Mucosa of stomach (tissue), 1 donor: ENCODE results near the gene TBX6.

Experiments used
- H3K27me3 ChIP-seq: one replicate; pipeline ENCODE4 v1.7.0; 2013; ENCODE audit warnings: mild to moderate bottlenecking, low read length; ENCODE audit not compliant: control insufficient read depth, insufficient read depth
- H3K36me3 ChIP-seq: one replicate; pipeline ENCODE4 v1.7.0; 2013; ENCODE audit warnings: low read length; ENCODE audit not compliant: control insufficient read depth, insufficient read depth
- H3K4me1 ChIP-seq: one replicate; pipeline ENCODE4 v1.7.0; 2013; ENCODE audit warnings: mild to moderate bottlenecking, low read length; ENCODE audit not compliant: control insufficient read depth, insufficient read depth
- H3K4me3 ChIP-seq: one replicate; pipeline ENCODE4 v1.7.0; 2013; ENCODE audit warnings: low read length
- H3K9ac ChIP-seq: one replicate; pipeline ENCODE4 v1.7.0; 2013; ENCODE audit warnings: mild to moderate bottlenecking, low read length, moderate library complexity
- H3K9me3 ChIP-seq: one replicate; pipeline ENCODE4 v1.7.0; 2013; ENCODE audit warnings: mild to moderate bottlenecking, low read length, moderate library complexity; ENCODE audit not compliant: control insufficient read depth
- donor health status: Pancreatic carcinoma.

The TBX6 gene

GRCh38 chr16:30090610-30091331 lies 953 bp downstream of the TBX6 start:
- H3K4me3 ChIP-seq = no peak overlapping the region
- peaks cover 43% of the 10 kb centered on the region for H3K4me1 ChIP-seq
- peak overlapping the region; percentile 79 for H3K9ac ChIP-seq
- H3K36me3 ChIP-seq = no peaks in the 10 kb centered on the region
- no peaks in the 10 kb centered on the region for H3K9me3 ChIP-seq
- H3K27me3 ChIP-seq = no peaks in the 10 kb centered on the region

DNA sequence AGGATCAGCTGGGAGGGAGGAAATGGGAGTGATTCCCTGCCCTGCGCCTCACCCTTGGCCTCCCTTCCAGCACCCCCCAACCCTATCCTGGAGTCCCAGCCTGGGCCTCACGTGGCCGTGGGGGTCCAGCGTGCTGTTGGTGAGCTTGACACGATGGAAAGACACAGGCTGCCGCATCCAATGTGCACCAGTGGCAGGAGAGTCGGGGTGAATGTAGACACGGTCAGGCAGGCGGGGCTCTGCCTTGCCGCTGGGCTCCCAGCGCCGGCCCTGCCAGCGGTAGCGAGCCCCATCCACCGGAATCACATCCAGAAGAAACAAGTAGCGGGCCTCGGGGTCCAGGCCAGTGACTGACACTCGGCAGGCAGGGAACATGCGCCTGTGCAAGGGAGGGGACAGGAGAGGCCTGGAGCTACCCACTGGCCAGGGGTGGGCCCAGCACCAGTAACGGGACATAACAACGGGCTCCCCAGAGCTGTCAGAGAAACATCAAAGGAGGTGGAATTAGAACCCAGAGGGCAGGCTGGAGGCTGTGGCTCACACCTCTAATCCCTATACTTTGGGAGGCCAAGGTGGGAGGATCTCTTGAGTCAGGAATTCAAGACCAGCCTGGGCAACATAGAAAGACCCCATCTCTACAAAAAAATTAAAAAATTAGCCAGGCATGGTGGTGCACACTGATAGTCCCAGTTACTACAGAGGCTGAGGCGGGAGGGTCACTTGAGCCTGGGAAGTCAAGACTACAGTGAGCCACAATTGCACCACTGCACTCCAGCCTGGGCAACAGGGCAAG lies 2.7 kb downstream of the TBX6 start:
- H3K4me1 ChIP-seq = peaks cover 31% of the 10 kb centered on the region
- no peak overlapping the region for H3K4me3 ChIP-seq
- no peak overlapping the region for H3K9ac ChIP-seq
- no peaks in the 10 kb centered on the region for H3K27me3 ChIP-seq
- no peaks in the 10 kb centered on the region for H3K9me3 ChIP-seq
- peaks cover 6% of the 10 kb centered on the region for H3K36me3 ChIP-seq

DNA sequence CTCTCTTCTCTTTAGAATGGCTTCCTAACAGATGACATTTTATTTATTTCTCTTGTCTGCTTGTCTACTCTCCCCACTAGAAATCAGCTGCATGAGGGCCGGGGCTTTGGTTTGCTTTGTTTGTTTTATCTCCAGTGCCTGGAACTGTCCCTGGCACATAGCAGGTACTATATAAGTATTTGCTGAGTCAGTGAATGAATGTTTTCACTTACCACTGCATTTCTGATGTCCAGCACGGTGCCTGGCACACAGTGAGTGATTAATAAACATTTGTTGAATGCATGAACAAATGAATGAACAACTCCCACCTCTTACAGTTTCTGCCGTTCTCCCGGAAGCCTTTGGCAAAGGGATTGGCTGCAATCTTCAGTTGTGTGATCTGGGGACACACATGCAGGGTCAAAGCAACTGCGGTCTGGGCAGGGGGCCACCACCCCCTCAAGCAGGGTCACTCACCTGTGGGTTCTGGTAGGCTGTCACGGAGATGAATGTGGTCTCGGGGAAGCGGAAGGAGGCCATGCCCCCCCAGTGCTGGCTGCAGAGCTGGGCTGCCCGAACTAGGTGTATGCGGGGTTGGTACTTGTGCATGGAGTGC lies 3.4 kb downstream of the TBX6 start:
- Histone ChIP-seq H3K27me3 (no peaks in the 10 kb centered on the region), H3K9me3 (no peaks in the 10 kb centered on the region), H3K36me3 (peaks cover 10% of the 10 kb centered on the region), H3K9ac (no peak overlapping the region), H3K4me1 (peaks cover 31% of the 10 kb centered on the region), H3K4me3 (no peak overlapping the region)

GRCh38 chr16:30087181-30087898 lies 4.4 kb downstream of the TBX6 start:
- Histone ChIP-seq H3K36me3 (peaks cover 20% of the 10 kb centered on the region), H3K4me3 (no peak overlapping the region), H3K4me1 (peaks cover 22% of the 10 kb centered on the region), H3K27me3 (no peaks in the 10 kb centered on the region), H3K9ac (no peak overlapping the region), H3K9me3 (no peaks in the 10 kb centered on the region)

GRCh38 chr16:30086291-30087140 lies 5.2 kb downstream of the TBX6 start:
- no peaks in the 10 kb centered on the region for H3K9me3 ChIP-seq
- no peak overlapping the region for H3K4me3 ChIP-seq
- H3K4me1 ChIP-seq = peaks cover 17% of the 10 kb centered on the region
- H3K36me3 ChIP-seq = peaks cover 24% of the 10 kb centered on the region
- no peak overlapping the region for H3K9ac ChIP-seq
- no peaks in the 10 kb centered on the region for H3K27me3 ChIP-seq

DNA sequence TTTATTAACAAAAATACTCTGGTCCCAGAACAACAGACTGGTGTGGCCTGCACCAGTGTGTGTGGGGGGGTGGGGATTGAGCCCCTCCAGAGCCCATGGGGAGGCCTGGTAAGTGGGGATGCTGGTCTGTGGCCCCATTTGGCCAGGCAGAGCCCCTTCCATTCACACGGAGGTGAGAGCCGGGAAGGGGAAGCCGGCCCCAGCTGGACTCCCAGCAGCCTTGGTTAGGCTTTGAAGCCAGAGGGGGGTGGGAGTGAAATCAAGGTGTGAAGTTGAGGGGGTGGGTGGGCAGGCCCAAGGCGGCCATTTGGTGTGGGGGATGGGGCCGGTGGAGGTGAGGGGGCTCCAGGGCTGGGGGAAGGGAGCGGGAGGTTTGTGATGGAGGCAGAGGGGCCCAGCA lies 5.9 kb downstream of the TBX6 start:
- peaks cover 28% of the 10 kb centered on the region for H3K36me3 ChIP-seq
- no peaks in the 10 kb centered on the region for H3K9me3 ChIP-seq

DNA sequence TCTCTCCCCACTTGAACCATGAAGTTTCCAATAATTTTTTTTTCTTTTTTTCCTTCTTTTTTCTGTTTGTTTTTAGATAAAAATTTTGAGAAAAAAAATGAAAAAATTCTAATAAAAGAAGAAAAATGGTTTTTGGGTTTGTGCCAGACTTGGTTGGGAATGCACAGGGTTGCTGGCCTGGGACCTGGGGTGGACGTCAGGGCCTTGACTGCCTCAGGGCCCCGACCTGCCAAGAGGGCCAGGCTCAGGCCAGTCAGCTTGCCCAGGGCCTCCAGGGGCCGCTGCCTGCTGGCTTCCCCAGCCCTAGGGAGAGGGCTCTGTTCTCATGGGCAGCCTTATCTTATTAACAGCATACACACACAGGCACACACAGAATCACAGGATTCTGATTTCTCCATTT lies 6.5 kb downstream of the TBX6 start:
- peaks cover 13% of the 10 kb centered on the region for H3K4me1 ChIP-seq
- peaks cover 28% of the 10 kb centered on the region for H3K36me3 ChIP-seq
- H3K9ac ChIP-seq = no peak overlapping the region
- H3K27me3 ChIP-seq = no peaks in the 10 kb centered on the region
- H3K9me3 ChIP-seq = no peaks in the 10 kb centered on the region
- no peak overlapping the region for H3K4me3 ChIP-seq

More for the DNA sequence above, 5.9 kb downstream of the TBX6 start:
- Histone ChIP-seq H3K4me3 (no peak overlapping the region), H3K27me3 (no peaks in the 10 kb centered on the region), H3K4me1 (peaks cover 16% of the 10 kb centered on the region), H3K9ac (no peak overlapping the region)

- no peak overlapping the region for H3K4me3 ChIP-seq
- H3K4me1 ChIP-seq = peaks cover 9% of the 10 kb centered on the region
- H3K36me3 ChIP-seq = peaks cover 28% of the 10 kb centered on the region
- H3K9ac ChIP-seq = no peak overlapping the region
- H3K27me3 ChIP-seq = no peaks in the 10 kb centered on the region
- no peaks in the 10 kb centered on the region for H3K9me3 ChIP-seq
Observed at GRCh38 chr16:30084816-30085159, 6.9 kb downstream of the TBX6 start.

- H3K9ac ChIP-seq = no peak overlapping the region
- H3K36me3 ChIP-seq = peaks cover 28% of the 10 kb centered on the region
- H3K9me3 ChIP-seq = no peaks in the 10 kb centered on the region
- H3K4me1 ChIP-seq = peaks cover 7% of the 10 kb centered on the region
- no peaks in the 10 kb centered on the region for H3K27me3 ChIP-seq
- no peak overlapping the region for H3K4me3 ChIP-seq
Observed at GRCh38 chr16:30084096-30084815, 7.5 kb downstream of the TBX6 start.

DNA sequence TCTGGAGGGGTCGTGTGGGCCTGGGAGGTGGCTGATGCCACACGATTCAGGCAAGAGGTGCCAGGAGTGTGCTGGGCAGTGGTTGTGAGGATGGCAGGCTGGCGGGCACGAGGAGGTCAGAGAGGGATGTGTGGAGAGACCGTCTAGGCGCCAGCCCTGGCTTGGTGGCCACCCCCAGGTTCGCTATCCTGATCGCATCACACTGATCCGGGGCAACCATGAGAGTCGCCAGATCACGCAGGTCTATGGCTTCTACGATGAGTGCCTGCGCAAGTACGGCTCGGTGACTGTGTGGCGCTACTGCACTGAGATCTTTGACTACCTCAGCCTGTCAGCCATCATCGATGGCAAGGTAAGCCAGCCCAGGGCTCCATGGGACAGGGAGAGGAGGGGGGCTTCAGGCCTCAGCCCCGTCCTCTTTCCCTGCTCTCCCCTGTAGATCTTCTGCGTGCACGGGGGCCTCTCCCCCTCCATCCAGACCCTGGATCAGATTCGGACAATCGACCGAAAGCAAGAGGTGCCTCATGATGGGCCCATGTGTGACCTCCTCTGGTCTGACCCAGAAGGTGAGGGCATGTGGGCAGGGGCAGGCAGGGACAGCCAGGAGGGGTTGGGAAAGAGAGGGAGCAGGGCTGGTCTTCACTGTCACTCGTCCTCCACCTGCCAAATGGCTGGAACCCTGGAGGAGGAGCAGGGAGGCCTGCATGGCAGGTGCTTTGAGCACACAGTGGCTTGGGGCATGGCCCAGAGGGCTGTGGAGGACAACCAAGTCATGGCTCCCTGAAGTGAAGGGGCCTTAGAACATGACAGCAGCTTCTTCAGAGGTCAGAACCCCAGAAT lies 8.3 kb downstream of the TBX6 start:
- no peaks in the 10 kb centered on the region for H3K27me3 ChIP-seq
- H3K9me3 ChIP-seq = no peaks in the 10 kb centered on the region
- peaks cover 8% of the 10 kb centered on the region for H3K4me1 ChIP-seq
- no peak overlapping the region for H3K4me3 ChIP-seq
- H3K36me3 ChIP-seq = peaks cover 32% of the 10 kb centered on the region
- no peak overlapping the region for H3K9ac ChIP-seq
